K562 (cell line): ENCODE results near the gene USB1. TPM values are rescaled to one million over a fixed set of nuclear protein-coding genes. Genes with fewer than 3 reads are reported as not detected.
A peak's percentile ranks its signal among the peaks of the same experiment; 100 is the strongest.

Experiments
- ARID3B ChIP-seq: fragments of 250-450 bp; sonication (Bioruptor Pico); IDR thresholded peaks from 2 replicates; pipeline ENCODE4 v1.4.0; 2020; ENCODE audit warnings: borderline replicate concordance
- ATF1 ChIP-seq, 2 experiments: fragments of 450-650 bp in 1 of 2; IDR thresholded peaks; 2 replicates each; pipeline ENCODE4 v1.6.1; 2016; ENCODE audit warnings: missing compliant biosample characterization in 1 of 2, missing genetic modification characterization in 1 of 2
- DIDO1 ChIP-seq: fragments of 450-650 bp; IDR thresholded peaks from 2 replicates; pipeline ENCODE4 v1.6.1; 2016; ENCODE audit warnings: low read depth, missing biosample characterization, missing genetic modification characterization
- GABPB2 ChIP-seq: fragments of 250-450 bp; sonication (Bioruptor Pico); conservative IDR thresholded peaks from 2 replicates; pipeline ENCODE4 v1.5.1; 2021; ENCODE audit warnings: mild to moderate bottlenecking
- HOMEZ ChIP-seq: fragments of 250-450 bp; sonication (Bioruptor Pico); IDR thresholded peaks from 2 replicates; pipeline ENCODE4 v1.4.0; 2020; ENCODE audit warnings: mild to moderate bottlenecking, moderate library complexity
- SPI1 ChIP-seq: IDR thresholded peaks from 2 replicates; pipeline ENCODE4 v1.6.1; 2011; ENCODE audit warnings: low read depth, low read length, control low read depth, borderline replicate concordance
- ZNF134 ChIP-seq: fragments of 250-450 bp; sonication (Bioruptor Pico); conservative IDR thresholded peaks from 2 replicates; pipeline ENCODE4 v1.4.0; 2020
- ZNF175 ChIP-seq: fragments of 200-800 bp; sonication (Bioruptor generic); IDR thresholded peaks from 2 replicates; pipeline ENCODE4 v1.6.1; 2016; ENCODE audit warnings: low read depth, mild to moderate bottlenecking, missing genetic modification characterization, missing compliant biosample characterization
- ZNF408 ChIP-seq: fragments of 250-450 bp; sonication (Bioruptor Pico); IDR thresholded peaks from 2 replicates; pipeline ENCODE4 v1.4.0; 2020; ENCODE audit warnings: low read depth, mild to moderate bottlenecking, moderate library complexity
- ZNF445 ChIP-seq: fragments of 250-450 bp; sonication (Bioruptor Pico); IDR thresholded peaks from 2 replicates; pipeline ENCODE4 v1.4.0; 2020; ENCODE audit warnings: low read depth, mild to moderate bottlenecking, moderate library complexity
- ZNF57 ChIP-seq: fragments of 450-650 bp; formaldehyde crosslinking; IDR thresholded peaks from 2 replicates; pipeline ENCODE4 v1.4.0; 2020; ENCODE audit warnings: mild to moderate bottlenecking, moderate library complexity
- ZNF764 ChIP-seq: fragments of 250-450 bp; sonication (Bioruptor Pico); IDR thresholded peaks from 2 replicates; pipeline ENCODE4 v1.4.0; 2020; ENCODE audit warnings: low read depth, mild to moderate bottlenecking, moderate library complexity
- polyA plus RNA-seq, 8 experiments: library from polyadenylated mRNA; depleted of rRNA in 4 of 8; stranded (reverse) in 5 of 8; unstranded in 3 of 8; fragments of >200 nt; fragmentation: Nextera tagmentation in 2 of 8; fragmentation: Illumina TruSeq in 1 of 8; extraction: Ambion mirVana in 2 of 8; extraction: Trizol in 1 of 8; gene quantifications; 2 replicates each; pipeline versions ENCODE4 v1.2.1 to v1.2.3, GENCODE V29; 2011 to 2014; ENCODE audit warnings: inconsistent platforms in 1 of 8, missing spikeins in 1 of 8
- total RNA-seq, 7 experiments: library from RNA; depleted of rRNA in 6 of 7; stranded (reverse); fragments of >200 nt in 6 of 7; fragmentation: Illumina TruSeq in 2 of 7; extraction: Trizol in 2 of 7; gene quantifications; 2 replicates each; pipeline versions ENCODE4 v1.2.1 to v1.2.3, GENCODE V29; 2011 to 2021; ENCODE audit warnings: low replicate concordance in 1 of 7
- TF ChIP-seq, protein P1 (sequence below): fragments of 250-450 bp; sonication (Bioruptor Pico); IDR thresholded peaks from 2 replicates; pipeline ENCODE4 v1.8.0; 2021; ENCODE audit warnings: borderline replicate concordance, mild to moderate bottlenecking, moderate library complexity; ENCODE audit not compliant: poor library complexity, severe bottlenecking
- TF ChIP-seq, protein P2 (sequence below): sonication (generic); formaldehyde crosslinking; IDR thresholded peaks from 2 replicates; pipeline ENCODE4 v1.8.1; 2023; ENCODE audit warnings: mild to moderate bottlenecking, missing genetic modification reagents
- TF ChIP-seq, protein P3 (sequence below): fragments of 450-650 bp; IDR thresholded peaks from 2 replicates; pipeline ENCODE4 v1.7.0; 2016; ENCODE audit warnings: borderline replicate concordance
- TF ChIP-seq, protein P4 (sequence below), 2 experiments: fragments of 450-650 bp in 1 of 2; sonication (generic) in 1 of 2; formaldehyde crosslinking in 1 of 2; IDR thresholded peaks in 1 of 2; conservative IDR thresholded peaks in 1 of 2; 2 replicates each; pipeline versions ENCODE4 v1.6.1 to v1.8.1; 2016 to 2023; ENCODE audit warnings: mild to moderate bottlenecking in 2 of 2, moderate library complexity in 2 of 2, inconsistent platforms in 1 of 2, missing genetic modification reagents in 1 of 2
- TF ChIP-seq, protein P5 (sequence below), 2 experiments: fragments of 450-650 bp; IDR thresholded peaks; 2 replicates each; pipeline ENCODE4 v1.6.1; 2016

The USB1 gene
- total and polyA plus RNA-seq, 9 of the 15 experiments (the other 6 are each of a cell fraction or from before 2014, with no cell fraction given), result 11.6 to 73.6 (median 19.4) TPM

DNA sequence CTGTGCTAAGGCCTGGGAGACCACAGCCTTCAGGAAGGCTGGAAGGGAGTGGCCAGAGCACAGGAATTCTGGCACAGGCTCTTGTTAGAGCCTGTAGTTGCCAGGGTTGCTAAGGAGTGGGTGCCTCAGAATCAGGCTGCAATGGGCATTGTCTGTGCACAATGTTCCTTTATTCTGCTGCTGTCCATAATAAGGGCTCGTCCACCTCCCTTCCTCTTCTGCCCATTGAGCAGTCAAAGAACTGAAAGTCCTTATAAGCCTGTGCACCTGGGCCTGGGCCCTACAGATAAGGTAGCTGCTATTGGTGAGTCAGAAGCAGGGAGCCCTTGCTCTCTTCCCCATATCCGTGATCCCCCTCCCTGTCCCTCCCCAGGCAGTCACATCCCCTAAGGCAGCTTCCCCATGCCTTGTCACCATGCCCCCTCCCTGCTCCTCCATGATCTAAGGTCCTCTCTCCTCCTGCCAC, 24.8 kb upstream of the USB1 start (continued):
- TF ChIP-seq SPI1 (peak; percentile 84), ZNF764 (CRISPR knock-in tag) (no peak), ARID3B (CRISPR knock-in tag) (no peak), ZNF175 (CRISPR knock-in tag) (peak; percentile 53; the same call in 1 of the 2 replicates), ZNF57 (CRISPR knock-in tag) (no peak), DIDO1 (tag) (no peak), GABPB2 (no peak), ZNF445 (CRISPR knock-in tag) (no peak), ATF1 (CRISPR knock-in tag; IDR thresholded peaks at IDR 0.05) (no peak), ATF1 (tag; IDR thresholded peaks at IDR 0.05) (no peak), HOMEZ (CRISPR knock-in tag) (no peak), ZNF408 (CRISPR knock-in tag) (no peak), ZNF134 (CRISPR knock-in tag) (no peak)
- TF ChIP-seq, protein P1, sequence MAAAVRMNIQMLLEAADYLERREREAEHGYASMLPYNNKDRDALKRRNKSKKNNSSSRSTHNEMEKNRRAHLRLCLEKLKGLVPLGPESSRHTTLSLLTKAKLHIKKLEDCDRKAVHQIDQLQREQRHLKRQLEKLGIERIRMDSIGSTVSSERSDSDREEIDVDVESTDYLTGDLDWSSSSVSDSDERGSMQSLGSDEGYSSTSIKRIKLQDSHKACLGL (CRISPR knock-in tag), result no peak
- TF ChIP-seq, protein P2, sequence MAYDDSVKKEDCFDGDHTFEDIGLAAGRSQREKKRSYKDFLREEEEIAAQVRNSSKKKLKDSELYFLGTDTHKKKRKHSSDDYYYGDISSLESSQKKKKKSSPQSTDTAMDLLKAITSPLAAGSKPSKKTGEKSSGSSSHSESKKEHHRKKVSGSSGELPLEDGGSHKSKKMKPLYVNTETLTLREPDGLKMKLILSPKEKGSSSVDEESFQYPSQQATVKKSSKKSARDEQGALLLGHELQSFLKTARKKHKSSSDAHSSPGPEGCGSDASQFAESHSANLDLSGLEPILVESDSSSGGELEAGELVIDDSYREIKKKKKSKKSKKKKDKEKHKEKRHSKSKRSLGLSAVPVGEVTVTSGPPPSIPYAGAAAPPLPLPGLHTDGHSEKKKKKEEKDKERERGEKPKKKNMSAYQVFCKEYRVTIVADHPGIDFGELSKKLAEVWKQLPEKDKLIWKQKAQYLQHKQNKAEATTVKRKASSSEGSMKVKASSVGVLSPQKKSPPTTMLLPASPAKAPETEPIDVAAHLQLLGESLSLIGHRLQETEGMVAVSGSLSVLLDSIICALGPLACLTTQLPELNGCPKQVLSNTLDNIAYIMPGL (CRISPR knock-in tag), result no peak
- TF ChIP-seq, protein P3, sequence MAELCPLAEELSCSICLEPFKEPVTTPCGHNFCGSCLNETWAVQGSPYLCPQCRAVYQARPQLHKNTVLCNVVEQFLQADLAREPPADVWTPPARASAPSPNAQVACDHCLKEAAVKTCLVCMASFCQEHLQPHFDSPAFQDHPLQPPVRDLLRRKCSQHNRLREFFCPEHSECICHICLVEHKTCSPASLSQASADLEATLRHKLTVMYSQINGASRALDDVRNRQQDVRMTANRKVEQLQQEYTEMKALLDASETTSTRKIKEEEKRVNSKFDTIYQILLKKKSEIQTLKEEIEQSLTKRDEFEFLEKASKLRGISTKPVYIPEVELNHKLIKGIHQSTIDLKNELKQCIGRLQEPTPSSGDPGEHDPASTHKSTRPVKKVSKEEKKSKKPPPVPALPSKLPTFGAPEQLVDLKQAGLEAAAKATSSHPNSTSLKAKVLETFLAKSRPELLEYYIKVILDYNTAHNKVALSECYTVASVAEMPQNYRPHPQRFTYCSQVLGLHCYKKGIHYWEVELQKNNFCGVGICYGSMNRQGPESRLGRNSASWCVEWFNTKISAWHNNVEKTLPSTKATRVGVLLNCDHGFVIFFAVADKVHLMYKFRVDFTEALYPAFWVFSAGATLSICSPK, result no peak
- TF ChIP-seq, protein P4, sequence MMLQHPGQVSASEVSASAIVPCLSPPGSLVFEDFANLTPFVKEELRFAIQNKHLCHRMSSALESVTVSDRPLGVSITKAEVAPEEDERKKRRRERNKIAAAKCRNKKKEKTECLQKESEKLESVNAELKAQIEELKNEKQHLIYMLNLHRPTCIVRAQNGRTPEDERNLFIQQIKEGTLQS (IDR thresholded peaks at IDR 0.05), result peak; percentile 91
- TF ChIP-seq, protein P4 (CRISPR knock-in tag; conservative IDR thresholded peaks at IDR 0.05), result peak; percentile 78
- TF ChIP-seq, protein P5, sequence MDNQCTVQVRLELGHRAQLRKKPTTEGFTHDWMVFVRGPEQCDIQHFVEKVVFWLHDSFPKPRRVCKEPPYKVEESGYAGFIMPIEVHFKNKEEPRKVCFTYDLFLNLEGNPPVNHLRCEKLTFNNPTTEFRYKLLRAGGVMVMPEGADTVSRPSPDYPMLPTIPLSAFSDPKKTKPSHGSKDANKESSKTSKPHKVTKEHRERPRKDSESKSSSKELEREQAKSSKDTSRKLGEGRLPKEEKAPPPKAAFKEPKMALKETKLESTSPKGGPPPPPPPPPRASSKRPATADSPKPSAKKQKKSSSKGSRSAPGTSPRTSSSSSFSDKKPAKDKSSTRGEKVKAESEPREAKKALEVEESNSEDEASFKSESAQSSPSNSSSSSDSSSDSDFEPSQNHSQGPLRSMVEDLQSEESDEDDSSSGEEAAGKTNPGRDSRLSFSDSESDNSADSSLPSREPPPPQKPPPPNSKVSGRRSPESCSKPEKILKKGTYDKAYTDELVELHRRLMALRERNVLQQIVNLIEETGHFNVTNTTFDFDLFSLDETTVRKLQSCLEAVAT (IDR thresholded peaks at IDR 0.05), result no peak
